Psoas muscle (tissue), 8 donors: ENCODE data around the gene CDSN. TPM values are rescaled to one million over a fixed set of nuclear protein-coding genes. Genes with fewer than 3 reads are reported as not detected.

Experiments
- ATAC-seq, 4 donors: fragments of 200-7000 bp; cut with Tn5 transposase; one replicate each; pipeline ENCODE4 v1.9.1; 2020; ENCODE audit warnings: moderate library complexity in 3 of 4, mild to moderate bottlenecking in 2 of 4
- DNase-seq, 2 donors: peaks; one replicate each; pipeline ENCODE4 v3.0.0-alpha.2; 2020
- H3K27ac ChIP-seq: fragments of 200-600 bp; one replicate; pipeline ENCODE4 v1.8.0; 2022
- H3K27me3 ChIP-seq, 3 donors: fragments of 200-600 bp in 1 of 3; one replicate each; pipeline versions ENCODE4 v1.6.1 to v1.8.0; 2013 to 2022; ENCODE audit warnings: low read length in 2 of 3, mild to moderate bottlenecking in 2 of 3, moderate library complexity in 1 of 3; ENCODE audit not compliant: insufficient read depth in 3 of 3
- H3K36me3 ChIP-seq, 2 donors: fragments of 200-600 bp in 1 of 2; one replicate each; pipeline versions ENCODE4 v1.6.1 to v1.8.0; 2013 to 2022; ENCODE audit warnings: low read depth in 1 of 2, mild to moderate bottlenecking in 1 of 2, moderate library complexity in 1 of 2; ENCODE audit not compliant: insufficient read depth in 1 of 2
- H3K4me1 ChIP-seq: fragments of 200-600 bp; one replicate; pipeline ENCODE4 v1.8.0; 2022
- H3K4me3 ChIP-seq: fragments of 200-600 bp; one replicate; pipeline ENCODE4 v1.8.0; 2022; ENCODE audit warnings: mild to moderate bottlenecking
- H3K9me3 ChIP-seq: fragments of 200-600 bp; one replicate; pipeline ENCODE4 v1.8.0; 2022
- WGBS, 3 donors: extraction: QIAGEN DNeasy Blood & Tissue Kit; methylation state at CpG; one replicate each; pipeline versions ENCODE4 v1.1.6 to v1.1.7; 2013; 5-methylcytosine and 5-hydroxymethylcytosine counted together
- intact Hi-C, 2 donors: fragments of 100-400 bp; cut with DNase I; formaldehyde crosslinking; loops; one replicate each; pipeline versions ENCODE4 v1.11.0 to v1.14.2; 2022
- polyA plus RNA-seq, 3 donors: library from polyadenylated mRNA; stranded (reverse); fragments of 200-250 nt; gene quantifications; one replicate each; pipeline ENCODE4 v1.2.3, GENCODE V29; 2013
- total RNA-seq, 4 donors: library from RNA; stranded (reverse); fragmentation: NEBNext Ultra II Directional in 2 of 4; extraction: Animal tissue kit (Norgen Biotek cat#: 25700) in 2 of 4; gene quantifications; one replicate each; pipeline versions ENCODE4 v1.2.1 to v1.2.4, GENCODE V29; 2021 to 2023
- TF ChIP-seq, protein P1 (sequence below): fragments of 200-600 bp; IDR thresholded peaks from one replicate; pipeline ENCODE4 v1.8.0; 2022; ENCODE audit warnings: antibody characterized with exemption
- donor health status: healthy with polysubstance abuse.
- donor health status: DM: no; HTN: no; CAD: no; lungs with moderate emphysema.
- donor health status: Bipolar disorder and iron deficiency.
- donor health status: healthy.
- donor health status: DM: yes; HTN: yes; CAD: no.
- donor health status: DM: no; HTN: no; CAD: no.
- donor health status: DM: no; HTN: no; CAD: no.
- donor health status: DM: yes; HTN: yes; CAD: no.

Gene CDSN
- total and polyA plus RNA-seq, 7 donors, result not detected

DNA sequence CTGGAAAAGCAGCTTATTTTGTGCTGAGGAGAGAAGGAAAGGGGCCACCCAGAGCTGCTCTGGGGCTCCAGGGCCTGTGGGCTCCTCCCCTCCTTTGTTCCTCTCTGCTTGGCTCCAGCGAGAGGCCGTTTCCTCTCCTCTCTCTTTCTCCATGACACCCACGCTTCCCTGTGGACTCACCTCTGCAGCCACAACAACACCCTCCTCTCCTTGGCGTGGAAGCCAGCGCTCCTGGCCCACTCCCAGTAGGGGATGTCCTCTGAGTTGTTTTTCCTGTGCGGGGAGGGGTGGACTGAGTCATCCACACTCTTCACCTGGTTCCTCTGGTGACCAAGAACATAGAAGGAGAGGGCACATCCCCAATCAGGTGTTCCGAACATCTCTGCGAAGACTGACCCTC, 4.9 kb upstream of the CDSN start:
- Histone ChIP-seq H3K4me1 (peaks cover 18% of the 10 kb centered on the region), H3K4me3 (no peak overlapping the region), H3K27ac (no peak overlapping the region), H3K9me3 (no peaks in the 10 kb centered on the region), H3K27me3 (no peaks in the 10 kb centered on the region), H3K36me3 (no peaks in the 10 kb centered on the region)
- peak in 1 of 2 donors; percentile 49 for DNase-seq
- TF ChIP-seq, protein P1, sequence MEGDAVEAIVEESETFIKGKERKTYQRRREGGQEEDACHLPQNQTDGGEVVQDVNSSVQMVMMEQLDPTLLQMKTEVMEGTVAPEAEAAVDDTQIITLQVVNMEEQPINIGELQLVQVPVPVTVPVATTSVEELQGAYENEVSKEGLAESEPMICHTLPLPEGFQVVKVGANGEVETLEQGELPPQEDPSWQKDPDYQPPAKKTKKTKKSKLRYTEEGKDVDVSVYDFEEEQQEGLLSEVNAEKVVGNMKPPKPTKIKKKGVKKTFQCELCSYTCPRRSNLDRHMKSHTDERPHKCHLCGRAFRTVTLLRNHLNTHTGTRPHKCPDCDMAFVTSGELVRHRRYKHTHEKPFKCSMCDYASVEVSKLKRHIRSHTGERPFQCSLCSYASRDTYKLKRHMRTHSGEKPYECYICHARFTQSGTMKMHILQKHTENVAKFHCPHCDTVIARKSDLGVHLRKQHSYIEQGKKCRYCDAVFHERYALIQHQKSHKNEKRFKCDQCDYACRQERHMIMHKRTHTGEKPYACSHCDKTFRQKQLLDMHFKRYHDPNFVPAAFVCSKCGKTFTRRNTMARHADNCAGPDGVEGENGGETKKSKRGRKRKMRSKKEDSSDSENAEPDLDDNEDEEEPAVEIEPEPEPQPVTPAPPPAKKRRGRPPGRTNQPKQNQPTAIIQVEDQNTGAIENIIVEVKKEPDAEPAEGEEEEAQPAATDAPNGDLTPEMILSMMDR, result no peak
- ATAC-seq, result peak in 2 of 4 donors; percentile 18 to 30
- intact Hi-C loops, result no loop called here
- 49 to 63% (median 62%) methylated on average over 8 of the region's 8 CpGs for WGBS, 3 donors

DNA sequence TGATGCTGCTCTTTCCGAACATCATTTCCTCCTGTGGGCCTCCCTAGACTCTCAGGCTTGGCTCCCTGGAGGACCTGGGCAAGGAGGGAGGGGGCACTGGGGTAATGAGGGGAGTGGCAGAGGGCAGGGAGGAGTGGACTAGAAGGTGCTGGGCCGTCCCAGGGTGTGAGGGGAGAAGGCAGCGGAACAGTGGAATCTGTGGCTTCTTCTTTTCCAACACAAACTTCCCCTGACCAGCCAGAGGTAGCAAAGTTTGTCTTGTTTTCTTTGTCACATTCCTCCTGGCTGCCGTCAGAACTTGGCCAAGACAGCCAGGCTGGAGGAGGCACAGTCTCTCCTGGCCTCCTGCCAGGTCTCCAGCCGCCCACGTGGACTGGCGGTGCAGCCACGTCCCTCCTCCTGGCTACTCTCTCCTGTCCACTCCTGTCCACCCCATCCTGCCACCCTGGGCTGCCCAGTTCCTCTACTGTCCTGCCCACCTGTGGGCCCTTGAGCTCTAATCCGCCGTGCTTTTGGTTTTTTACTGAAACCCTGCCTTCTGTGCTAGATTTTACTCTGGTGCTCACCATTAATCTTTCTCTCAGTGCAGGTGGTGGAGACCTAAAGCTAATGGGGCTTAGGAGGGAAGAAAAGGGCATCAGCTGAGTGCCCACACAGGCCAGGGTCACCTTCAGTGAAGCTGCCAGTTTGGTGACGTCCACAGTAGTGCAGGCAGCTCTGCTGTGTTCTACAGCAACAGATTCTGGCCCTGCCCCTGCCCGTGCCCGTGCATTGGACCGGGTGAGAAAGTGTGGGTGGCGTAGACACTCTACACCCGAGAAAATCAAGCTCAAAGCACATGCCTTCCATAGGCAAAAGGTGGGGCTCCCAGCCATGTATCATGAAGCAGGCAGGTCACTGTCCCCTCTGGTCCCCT, 2.8 kb upstream of the CDSN start:
- Histone ChIP-seq H3K9me3 (no peaks in the 10 kb centered on the region), H3K4me1 (peaks cover 18% of the 10 kb centered on the region), H3K27me3 (peaks cover 0 to 5% (median 0%) of the 10 kb centered on the region in 3 donors), H3K36me3 (no peaks in the 10 kb centered on the region), H3K4me3 (no peak overlapping the region), H3K27ac (peak overlapping the region; percentile 36)
- peak; percentile 58 to 89 (median 82) for ATAC-seq
- WGBS, 3 donors, result 27 to 35% (median 32%) methylated on average over 16 of the region's 16 CpGs
- TF ChIP-seq, protein P1, result no peak
- intact Hi-C loops, result no loop called here
- peak; percentile 70 to 89 for DNase-seq

DNA sequence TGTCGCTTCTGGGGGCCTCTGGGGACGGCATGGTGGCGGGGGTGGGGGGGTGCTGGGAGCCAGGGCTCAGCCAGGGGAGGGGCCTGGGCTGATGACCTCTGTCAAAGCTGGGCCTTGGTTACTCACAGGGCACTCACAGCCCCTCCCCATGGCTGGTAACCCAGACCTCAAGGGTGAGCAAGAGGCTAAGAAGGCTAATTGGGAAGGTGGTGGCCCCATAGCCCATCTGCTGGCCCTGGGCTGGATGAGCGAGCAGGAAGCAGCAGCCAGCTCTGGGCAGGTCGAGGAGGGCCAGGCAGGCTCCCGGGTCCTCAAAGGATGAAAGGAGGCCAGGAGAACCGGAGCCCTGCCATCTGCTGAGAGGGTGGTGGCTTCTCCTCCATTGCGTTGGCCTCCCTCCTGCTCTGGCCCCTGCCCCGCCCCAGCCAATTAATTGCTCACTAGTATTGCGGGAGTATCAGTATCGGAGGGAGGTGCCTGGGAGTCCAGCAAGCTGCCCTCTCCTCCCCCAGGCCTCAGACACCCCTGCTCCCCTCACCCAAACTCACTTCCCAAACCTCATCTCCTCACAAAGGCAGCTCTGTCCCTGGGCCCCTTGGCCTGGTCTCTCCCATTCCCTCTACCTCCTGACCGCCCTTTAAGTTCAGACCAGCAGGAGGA, 1.0 kb upstream of the CDSN start:
- DNase-seq, result no peak
- no peaks in the 10 kb centered on the region for H3K9me3 ChIP-seq
- H3K27ac ChIP-seq, result no peak overlapping the region
- peaks cover 18% of the 10 kb centered on the region for H3K4me1 ChIP-seq
- 85 to 88% (median 88%) methylated on average over 12 of the region's 12 CpGs for WGBS, 3 donors
- TF ChIP-seq, protein P1, result no peak
- intact Hi-C loops, result no loop called here
- H3K27me3 ChIP-seq, result peaks cover 0 to 7% (median 0%) of the 10 kb centered on the region in 3 donors
- no peak for ATAC-seq
- no peak overlapping the region for H3K4me3 ChIP-seq
- no peaks in the 10 kb centered on the region for H3K36me3 ChIP-seq

DNA sequence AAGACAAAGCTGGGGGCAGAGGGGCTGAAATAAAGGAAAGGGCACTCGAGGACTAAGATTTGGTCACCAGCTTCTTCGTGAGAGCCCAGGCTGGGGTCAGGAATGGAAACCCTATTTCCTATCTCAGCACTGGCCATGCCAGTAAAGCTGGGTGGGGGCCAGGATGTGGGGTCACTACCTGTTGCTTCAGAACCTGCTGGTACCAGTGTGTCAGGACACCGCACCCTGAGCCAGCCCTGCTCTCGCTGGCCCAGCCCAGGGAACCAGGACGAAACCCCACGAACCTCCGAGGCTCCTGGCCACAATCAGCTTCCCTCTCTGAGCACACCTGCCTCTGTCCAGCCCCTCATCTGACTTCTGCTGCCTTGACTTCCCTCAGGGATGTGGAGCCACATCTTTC, 2.1 kb downstream of the CDSN start:
- intact Hi-C loops, result no loop called here
- ATAC-seq (no peak), DNase-seq (no peak)
- no peak overlapping the region for H3K27ac ChIP-seq
- peaks cover 0 to 14% (median 0%) of the 10 kb centered on the region in 3 donors for H3K27me3 ChIP-seq
- 76 to 88% (median 87%) methylated on average over 7 of the region's 7 CpGs for whole genome bisulfite sequencing, 3 donors
- TF ChIP-seq, protein P1, result no peak
- H3K4me1 ChIP-seq, result peaks cover 11% of the 10 kb centered on the region
- no peak overlapping the region for H3K4me3 ChIP-seq
- no peaks in the 10 kb centered on the region for H3K9me3 ChIP-seq
- no peaks in the 10 kb centered on the region for H3K36me3 ChIP-seq
